Activated CD4-positive, alpha-beta T cell treated with anti-CD3 and anti-CD28 coated beads for 36 hours (primary cell): ENCODE data around the gene RGS3. TPM values are rescaled to one million over a fixed set of nuclear protein-coding genes. Genes with fewer than 3 reads are reported as not detected.

ENCODE experiments used
- ATAC-seq: fragments of 200-7000 bp; cut with Tn5 transposase; one replicate; pipeline ENCODE4 v1.10.0; 2021; ENCODE audit warnings: mild to moderate bottlenecking, moderate library complexity
- CTCF ChIA-PET: fragments of 350-600 bp; sonication (Branson Sonifier 250); formaldehyde crosslinking; loops from one replicate; lab custom pipeline; 2021; ENCODE audit warnings: antibody characterized with exemption; lab: Charles Lee
- POLR2A ChIA-PET: fragments of 350-600 bp; sonication (Branson Sonifier 250); formaldehyde crosslinking; loops from one replicate; lab custom pipeline; 2021; ENCODE audit warnings: antibody characterized with exemption, inconsistent platforms; lab: Charles Lee
- DNase-seq: peaks from one replicate; pipeline ENCODE4 v3.0.0-alpha.2; 2020
- H3K27ac Mint-ChIP-seq: one replicate; pipeline ENCODE4 v1.8.0; 2021; ENCODE audit warnings: mixed read lengths
- H3K27me3 Mint-ChIP-seq: one replicate; pipeline ENCODE4 v1.8.0; 2021; ENCODE audit warnings: mixed read lengths
- H3K36me3 Mint-ChIP-seq: one replicate; pipeline ENCODE4 v1.8.0; 2021; ENCODE audit warnings: low read depth, mixed read lengths
- H3K4me1 Mint-ChIP-seq: one replicate; pipeline ENCODE4 v1.8.0; 2021; ENCODE audit warnings: mixed read lengths
- H3K4me3 Mint-ChIP-seq: one replicate; pipeline ENCODE4 v1.8.0; 2021; ENCODE audit warnings: mild to moderate bottlenecking, moderate library complexity, mixed read lengths
- H3K9me3 Mint-ChIP-seq: one replicate; pipeline ENCODE4 v1.8.0; 2021; ENCODE audit warnings: low read depth, mixed read lengths
- intact Hi-C, 2 experiments: fragments of 100-400 bp; cut with DNase I in 1 of 2; cut with micrococcal nuclease in 1 of 2; formaldehyde crosslinking; loops; one replicate each; pipeline versions ENCODE4 v1.14.2 to v1.15.1; 2022 to 2024; cut with DNase I, micrococcal nuclease
- total RNA-seq, 2 experiments: library from RNA; stranded (reverse); gene quantifications; one replicate each; pipeline ENCODE4 v1.2.3, GENCODE V29; 2021

The RGS3 gene
- total RNA-seq, 2 experiments from 2014 or later = 55.9 to 62.2 TPM

DNA sequence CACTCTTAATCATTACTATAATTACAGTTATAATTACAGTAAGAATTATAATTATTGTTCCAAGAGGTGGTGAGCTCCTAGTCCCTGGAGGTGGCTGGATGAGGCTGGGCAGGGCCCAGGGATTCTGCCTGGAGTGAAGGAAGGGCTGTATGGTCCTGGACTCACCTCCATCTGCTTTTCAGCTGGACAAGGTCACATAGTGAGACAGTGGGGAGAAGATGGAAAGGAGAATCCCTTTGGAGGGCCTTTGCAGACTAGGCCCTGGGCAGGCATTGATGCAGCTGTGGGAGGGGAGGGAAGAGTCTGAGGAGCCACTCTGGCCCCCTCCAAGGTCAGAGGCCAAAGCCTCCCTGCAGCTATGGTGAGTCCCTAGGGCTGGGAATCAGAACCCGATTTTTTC is 125.4 kb downstream of the RGS3 start:
- CTCF ChIA-PET = interaction anchor here (0.6 to 15.9 kb wide), 8 partner anchors 10 to 186 kb away, joined by 3 to 502 read pairs (median 5); no protein-coding TSS in a partner anchor
- intact Hi-C loops = no loop called here
- H3K27ac Mint-ChIP-seq = no peak overlapping the region
- POLR2A ChIA-PET = no interaction called here
- H3K4me1 Mint-ChIP-seq = peaks cover 62% of the 10 kb centered on the region
- no peaks in the 10 kb centered on the region for H3K27me3 Mint-ChIP-seq
- H3K36me3 Mint-ChIP-seq = peaks cover 46% of the 10 kb centered on the region
- no peak overlapping the region for H3K4me3 Mint-ChIP-seq
- no peak for DNase-seq
- no peak for ATAC-seq
- H3K9me3 Mint-ChIP-seq = no peaks in the 10 kb centered on the region

DNA sequence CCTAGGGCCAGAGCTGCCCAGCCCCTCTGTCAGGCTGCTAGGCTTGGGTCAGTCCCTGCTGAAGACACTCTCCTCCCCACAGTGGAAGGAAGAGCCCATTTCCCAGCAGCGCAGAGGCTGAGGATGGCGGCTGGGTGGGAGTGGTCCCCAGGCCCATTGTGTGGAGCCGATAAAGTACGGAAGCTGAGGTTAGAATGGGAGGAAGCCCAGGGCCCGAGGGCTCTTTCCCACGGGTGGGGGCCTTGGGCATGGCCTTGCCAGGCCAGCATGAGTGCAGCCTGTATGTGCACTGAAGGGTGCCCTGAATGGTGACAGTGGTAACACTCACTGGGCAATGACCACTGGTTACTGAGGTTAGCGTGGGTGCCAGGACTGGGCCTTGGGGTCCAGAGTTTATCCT is 125.9 kb downstream of the RGS3 start:
- Mint-ChIP-seq H3K36me3 (peaks cover 42% of the 10 kb centered on the region), H3K27me3 (no peaks in the 10 kb centered on the region), H3K4me3 (no peak overlapping the region), H3K4me1 (peaks cover 58% of the 10 kb centered on the region), H3K9me3 (no peaks in the 10 kb centered on the region), H3K27ac (peak overlapping the region; percentile 38)
- DNase-seq (no peak), ATAC-seq (no peak)
- POLR2A ChIA-PET = no interaction called here
- CTCF ChIA-PET = interaction anchor here (0.6 to 15.9 kb wide), 11 partner anchors 9 to 186 kb away, joined by 3 to 502 read pairs (median 5); no protein-coding TSS in a partner anchor
- intact Hi-C loops = no loop called here

DNA sequence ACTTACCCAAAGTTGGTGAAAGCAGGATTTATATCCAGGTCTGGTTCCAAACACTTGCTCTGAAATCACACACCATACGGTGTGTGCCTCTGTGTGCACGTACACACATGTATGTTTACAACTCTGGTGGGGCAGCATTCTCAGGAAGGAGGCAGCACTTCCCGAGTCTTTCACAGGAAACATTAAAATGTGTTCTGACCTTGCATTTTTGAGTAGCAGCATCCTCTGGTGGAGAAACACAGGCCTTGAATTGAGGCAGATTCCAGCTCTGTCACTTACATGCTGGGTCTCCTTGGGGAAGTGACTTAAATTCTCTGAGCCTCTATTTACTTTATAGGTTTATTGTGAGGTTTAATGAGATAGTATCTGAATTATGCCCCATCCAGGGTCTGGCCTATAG is 126.4 kb downstream of the RGS3 start:
- H3K4me3 Mint-ChIP-seq = no peak overlapping the region
- DNase-seq = no peak
- POLR2A ChIA-PET = no interaction called here
- no peaks in the 10 kb centered on the region for H3K27me3 Mint-ChIP-seq
- peak overlapping the region; percentile 38 for H3K27ac Mint-ChIP-seq
- CTCF ChIA-PET = interaction anchor here (0.7 to 15.9 kb wide), 12 partner anchors 10 to 315 kb away, joined by 3 to 502 read pairs (median 4); partner anchors contain the start of genes CDC26 and PRPF4
- H3K9me3 Mint-ChIP-seq = no peaks in the 10 kb centered on the region
- peaks cover 53% of the 10 kb centered on the region for H3K4me1 Mint-ChIP-seq
- peaks cover 37% of the 10 kb centered on the region for H3K36me3 Mint-ChIP-seq
- no peak for ATAC-seq
- intact Hi-C loops = loop anchor here (2.0 kb wide), 1 partner anchor 143 kb away; no protein-coding TSS in a partner anchor

DNA sequence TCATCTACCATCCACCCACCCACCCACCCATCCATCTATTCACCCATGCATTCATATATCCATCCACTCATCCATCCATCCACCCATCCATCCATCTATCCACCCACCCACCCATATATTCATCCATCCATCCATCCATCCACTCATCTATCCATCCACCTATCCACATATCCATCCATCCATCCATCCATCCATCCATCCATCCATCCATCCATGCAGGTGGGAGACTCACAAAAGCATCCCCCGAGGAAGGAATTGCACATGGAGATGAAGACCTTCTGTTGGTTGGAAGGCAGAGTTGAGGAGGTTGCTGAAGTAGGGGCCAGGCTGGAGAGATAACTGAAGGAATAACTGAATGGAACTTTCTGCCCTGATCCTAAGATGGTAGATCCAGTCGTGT is 126.9 kb downstream of the RGS3 start:
- DNase-seq (no peak), ATAC-seq (no peak)
- intact Hi-C loops = loop anchor here (2.0 kb wide), 1 partner anchor 144 kb away; no protein-coding TSS in a partner anchor
- peaks cover 37% of the 10 kb centered on the region for H3K36me3 Mint-ChIP-seq
- H3K4me3 Mint-ChIP-seq = no peak overlapping the region
- peaks cover 48% of the 10 kb centered on the region for H3K4me1 Mint-ChIP-seq
- POLR2A ChIA-PET = no interaction called here
- H3K27me3 Mint-ChIP-seq = no peaks in the 10 kb centered on the region
- CTCF ChIA-PET = interaction anchor here (0.7 to 15.9 kb wide), 11 partner anchors 9 to 316 kb away, joined by 3 to 502 read pairs (median 3); partner anchors contain the start of genes CDC26 and PRPF4
- H3K27ac Mint-ChIP-seq = no peak overlapping the region
- no peaks in the 10 kb centered on the region for H3K9me3 Mint-ChIP-seq

DNA sequence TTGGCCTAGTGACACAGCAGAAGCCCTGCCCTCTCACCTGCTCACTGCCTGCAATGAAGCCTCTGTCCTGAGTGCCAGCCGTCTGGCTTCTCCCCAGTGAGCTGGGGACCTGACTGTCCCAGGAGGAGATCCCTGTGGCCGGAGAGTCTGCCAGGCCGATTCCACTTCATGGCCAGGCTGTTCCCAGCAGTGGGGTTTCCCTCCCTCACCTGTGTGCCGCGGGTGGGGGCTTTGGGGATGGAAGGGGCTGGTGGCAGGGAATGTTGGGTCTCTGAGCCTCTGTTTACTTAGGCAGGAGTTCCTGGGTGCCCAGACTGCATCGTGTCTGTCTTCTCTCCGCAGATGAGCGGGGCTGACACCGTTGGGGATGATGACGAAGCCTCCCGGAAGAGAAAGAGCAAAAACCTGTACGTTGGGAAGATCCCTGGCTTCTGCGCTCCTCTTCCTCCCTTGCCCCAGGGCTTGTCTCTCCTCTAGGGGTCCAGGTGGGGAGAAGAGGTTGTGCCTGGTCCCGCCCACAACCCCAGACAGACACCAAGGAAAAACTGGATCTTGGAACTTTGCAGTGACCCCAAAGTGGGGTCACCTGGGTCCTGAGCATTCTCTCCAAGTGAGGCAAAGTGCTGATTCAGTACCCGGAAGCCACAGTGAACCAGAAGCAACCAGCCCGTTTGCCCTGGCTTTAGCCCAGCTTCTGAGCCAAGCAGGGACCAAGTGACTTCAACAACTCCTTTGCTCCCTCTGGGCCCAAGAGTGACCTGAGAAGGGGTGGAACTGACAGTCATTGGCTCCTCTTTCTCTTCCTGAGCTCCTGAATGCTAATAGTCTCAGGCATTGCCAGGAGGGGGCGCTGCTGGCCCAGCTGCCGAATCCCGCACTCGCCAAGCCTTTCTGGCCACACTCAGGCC is 127.7 kb downstream of the RGS3 start:
- CTCF ChIA-PET = interaction anchor here (0.6 to 15.9 kb wide), 46 partner anchors 9 to 316 kb away, joined by 3 to 502 read pairs (median 4); partner anchors contain the start of genes C9orf43, CDC26, POLE3 and PRPF4
- H3K9me3 Mint-ChIP-seq = no peaks in the 10 kb centered on the region
- peaks cover 40% of the 10 kb centered on the region for H3K4me1 Mint-ChIP-seq
- H3K27me3 Mint-ChIP-seq = no peaks in the 10 kb centered on the region
- H3K27ac Mint-ChIP-seq = no peak overlapping the region
- intact Hi-C loops = loop anchor here (1.0 to 2.0 kb wide), 2 partner anchors 64 to 144 kb away; no protein-coding TSS in a partner anchor
- POLR2A ChIA-PET = interaction anchor here (0.6 to 1.1 kb wide), 4 partner anchors 23 to 181 kb away, joined by 3 to 5 read pairs (median 3); partner anchors contain the start of genes C9orf43 and POLE3
- no peak overlapping the region for H3K4me3 Mint-ChIP-seq
- ATAC-seq (peak; percentile 74), DNase-seq (peak; percentile 89)
- H3K36me3 Mint-ChIP-seq = peaks cover 34% of the 10 kb centered on the region

DNA sequence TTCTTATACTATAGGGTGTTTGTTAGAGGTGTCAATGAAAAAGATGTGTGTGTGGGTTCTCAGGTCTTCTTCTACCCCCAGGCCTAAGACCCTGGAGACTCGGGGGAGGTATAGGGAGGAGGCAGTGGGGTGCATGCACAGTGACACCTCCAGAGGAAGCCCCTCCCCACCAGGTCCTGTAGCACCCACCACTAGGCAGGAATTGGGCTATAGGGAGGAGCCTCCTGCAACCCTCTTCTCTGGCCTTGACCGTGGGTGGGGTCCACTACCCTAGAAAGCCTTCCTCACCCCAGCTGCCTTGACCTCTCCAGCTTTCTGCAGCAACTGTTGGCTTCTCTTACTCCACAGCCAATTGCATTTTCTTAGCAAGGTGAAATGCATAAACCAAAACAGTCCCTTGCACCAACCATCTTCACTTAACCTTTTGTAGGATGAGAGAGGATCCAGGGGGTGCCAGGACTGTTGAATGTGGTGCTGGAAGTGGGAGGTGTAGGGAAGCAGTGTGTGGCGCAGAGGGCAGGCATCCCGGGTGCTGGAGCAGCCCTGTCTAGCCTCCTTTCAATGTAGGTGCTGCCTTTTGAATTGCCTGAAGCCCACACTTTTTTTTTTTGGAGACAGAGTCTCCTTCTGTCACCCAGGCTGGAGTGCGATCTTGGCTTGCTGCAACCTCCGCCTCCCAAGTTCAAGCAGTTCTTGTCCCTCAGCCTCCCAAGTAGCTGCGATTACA is 128.5 kb downstream of the RGS3 start:
- ATAC-seq = no peak
- no peak for DNase-seq
- Mint-ChIP-seq H3K27ac (no peak overlapping the region), H3K4me1 (peaks cover 34% of the 10 kb centered on the region), H3K4me3 (no peak overlapping the region), H3K9me3 (no peaks in the 10 kb centered on the region), H3K36me3 (peaks cover 37% of the 10 kb centered on the region), H3K27me3 (no peaks in the 10 kb centered on the region)
- intact Hi-C loops = loop anchor here (1.0 to 2.0 kb wide), 2 partner anchors 63 to 145 kb away; no protein-coding TSS in a partner anchor
- ChIA-PET CTCF (interaction anchor here (0.6 to 15.9 kb wide), 45 partner anchors 9 to 317 kb away, joined by 3 to 502 read pairs (median 4); partner anchors contain the start of genes C9orf43, CDC26, POLE3 and PRPF4), POLR2A (interaction anchor here (0.6 to 1.1 kb wide), 4 partner anchors 23 to 182 kb away, joined by 3 to 5 read pairs (median 3); partner anchors contain the start of genes C9orf43 and POLE3)

DNA sequence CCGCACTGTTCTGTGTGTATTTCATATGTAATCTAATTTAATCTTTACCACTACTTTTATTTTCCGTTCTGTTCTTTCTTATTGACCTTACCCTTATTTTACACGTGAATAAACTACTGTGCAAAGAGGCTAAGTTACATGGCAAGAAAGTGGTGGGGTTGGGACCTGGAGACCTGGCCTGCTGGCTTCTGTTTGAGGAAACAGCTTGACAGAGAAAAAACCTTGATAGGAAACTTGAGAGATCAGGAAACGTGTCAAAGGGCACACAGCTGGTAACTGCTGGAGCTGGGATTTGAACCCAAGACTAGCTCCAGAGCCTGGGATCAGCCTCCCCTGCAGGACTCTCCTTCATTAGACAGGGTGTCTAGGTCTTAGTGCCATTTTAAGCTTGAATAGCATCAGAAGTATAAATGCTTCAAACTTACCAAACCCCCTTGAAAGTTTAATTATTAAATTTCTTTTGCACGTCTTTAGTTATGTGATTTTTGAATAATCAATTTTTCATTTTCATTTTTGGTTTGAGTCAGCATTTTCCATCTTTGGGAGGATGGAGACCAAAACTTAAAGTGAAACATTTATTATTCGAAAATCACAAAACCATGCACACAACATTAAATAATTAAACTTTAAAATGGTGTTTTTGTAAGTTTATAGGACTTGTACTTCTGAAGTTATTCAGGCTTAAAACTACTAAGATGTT is 129.5 kb downstream of the RGS3 start:
- Mint-ChIP-seq H3K27ac (peak overlapping the region; percentile 81), H3K4me3 (no peak overlapping the region), H3K27me3 (no peaks in the 10 kb centered on the region), H3K36me3 (peaks cover 35% of the 10 kb centered on the region), H3K4me1 (peaks cover 34% of the 10 kb centered on the region), H3K9me3 (no peaks in the 10 kb centered on the region)
- intact Hi-C loops = no loop called here
- ChIA-PET POLR2A (no interaction called here), CTCF (interaction anchor here (0.6 to 15.9 kb wide), 15 partner anchors 10 to 318 kb away, joined by 3 to 502 read pairs (median 5); partner anchors contain the start of genes CDC26 and PRPF4)
- DNase-seq (no peak), ATAC-seq (no peak)

DNA sequence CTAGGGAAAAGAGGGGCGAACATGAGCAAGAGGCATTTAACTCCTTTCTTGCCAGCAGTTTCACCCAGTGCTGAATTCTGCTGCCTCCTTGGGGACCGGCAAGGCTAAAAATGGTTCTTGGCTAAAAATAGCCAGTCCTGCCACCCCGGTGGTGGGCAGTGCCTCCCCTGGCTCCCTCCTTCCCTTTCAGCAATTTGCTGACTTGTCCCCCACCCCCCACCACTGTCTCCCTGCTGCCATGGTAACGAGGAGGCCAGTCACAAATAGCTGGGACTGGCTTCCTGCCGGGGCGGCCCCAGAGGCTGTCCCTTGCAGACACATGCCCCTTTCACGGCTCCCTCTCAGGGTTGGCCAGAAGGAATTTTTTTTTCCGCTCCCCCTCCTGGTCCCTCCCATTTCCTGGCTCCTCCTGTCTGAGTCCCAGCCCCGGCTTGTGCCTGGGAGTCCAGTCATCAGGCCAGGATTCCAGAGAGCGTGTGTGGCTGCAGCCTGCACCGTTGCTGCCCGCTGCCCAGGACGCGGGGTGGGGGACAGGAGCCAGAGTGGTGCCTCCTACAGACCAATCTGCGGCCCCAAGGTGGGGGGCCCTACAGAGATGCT is 130.3 kb downstream of the RGS3 start:
- ChIA-PET CTCF (interaction anchor here (0.6 to 15.9 kb wide), 12 partner anchors 12 to 319 kb away, joined by 3 to 502 read pairs (median 6); partner anchors contain the start of genes CDC26 and PRPF4), POLR2A (interaction anchor here (0.5 kb wide), 1 partner anchor 355 kb away, joined by 3 read pairs; no protein-coding TSS in a partner anchor)
- DNase-seq (peak; percentile 38), ATAC-seq (peak; percentile 30)
- Mint-ChIP-seq H3K27me3 (no peaks in the 10 kb centered on the region), H3K4me1 (peaks cover 32% of the 10 kb centered on the region), H3K27ac (peak overlapping the region; percentile 81), H3K9me3 (no peaks in the 10 kb centered on the region), H3K4me3 (no peak overlapping the region), H3K36me3 (peaks cover 35% of the 10 kb centered on the region)
- intact Hi-C loops = no loop called here

DNA sequence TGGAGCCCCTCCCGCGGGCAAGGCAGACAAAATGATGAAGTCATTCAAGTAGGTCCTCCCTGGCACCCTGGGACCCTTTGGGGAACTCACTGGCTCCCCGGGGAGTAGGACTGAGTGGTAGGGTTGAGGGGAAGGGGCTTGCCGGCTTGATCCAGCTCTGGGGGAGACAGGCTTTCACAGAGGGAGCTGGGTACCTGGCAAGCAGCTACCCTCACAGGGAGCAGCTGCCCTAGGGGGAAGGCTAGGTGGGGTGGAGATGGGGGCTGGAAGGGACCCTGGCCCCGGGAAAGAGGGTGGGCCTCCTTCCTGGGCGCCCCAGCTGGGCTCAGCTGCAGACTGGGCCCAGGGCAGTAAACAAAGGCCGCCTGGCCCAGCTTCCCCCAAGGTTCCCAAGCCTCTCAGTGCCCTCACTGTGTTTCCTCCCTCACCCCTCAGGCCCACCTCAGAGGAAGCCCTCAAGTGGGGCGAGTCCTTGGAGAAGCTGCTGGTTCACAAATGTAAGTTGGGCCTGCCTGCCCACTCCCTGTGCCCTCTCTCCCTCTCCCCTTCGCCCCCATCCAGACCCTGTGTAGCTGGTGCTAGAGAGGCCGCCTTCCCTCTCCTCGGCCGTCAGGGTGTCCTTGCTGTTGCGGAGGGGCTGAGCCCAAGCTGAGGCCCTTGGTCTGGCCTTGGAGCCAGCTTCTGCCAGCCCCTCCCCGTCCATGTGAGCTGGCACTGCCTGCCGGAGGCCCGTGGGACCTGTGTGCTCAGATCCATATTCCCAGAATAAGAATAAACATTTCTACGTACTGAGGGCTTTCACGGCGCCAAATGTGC is 131.2 kb downstream of the RGS3 start:
- ATAC-seq (no peak), DNase-seq (no peak)
- POLR2A ChIA-PET = interaction anchor here (0.5 kb wide), 1 partner anchor 356 kb away, joined by 3 read pairs; no protein-coding TSS in a partner anchor
- H3K9me3 Mint-ChIP-seq = no peaks in the 10 kb centered on the region
- no peaks in the 10 kb centered on the region for H3K27me3 Mint-ChIP-seq
- H3K4me1 Mint-ChIP-seq = peaks cover 27% of the 10 kb centered on the region
- H3K27ac Mint-ChIP-seq = no peak overlapping the region
- CTCF ChIA-PET = interaction anchor here (0.6 to 2.6 kb wide), 7 partner anchors 12 to 556 kb away, joined by 3 to 25 read pairs (median 5); no protein-coding TSS in a partner anchor
- intact Hi-C loops = no loop called here
- peaks cover 35% of the 10 kb centered on the region for H3K36me3 Mint-ChIP-seq
- no peak overlapping the region for H3K4me3 Mint-ChIP-seq
